Astrocyte (in vitro differentiated cells and primary cell): Measurements from ENCODE around the gene PRKCH. TPM values are rescaled to one million over a fixed set of nuclear protein-coding genes. Genes with fewer than 3 reads are reported as not detected.
A peak's percentile ranks its signal among the peaks of the same experiment; 100 is the strongest.

ENCODE experiments used
- DNase-seq: peaks from one replicate; pipeline ENCODE4 v3.0.0-alpha.2; 2010; ENCODE audit warnings: low read depth
- FAIRE-seq: peaks from 2 replicates; lab custom pipeline; 2011; peaks lifted over from hg19 to GRCh38; lab: Jason Lieb, UNC
- H2AFZ ChIP-seq: 2 replicates; pipeline ENCODE4 v1.6.0; 2012; ENCODE audit warnings: low read depth, low read length, inconsistent platforms
- H3K27ac ChIP-seq: 2 replicates; pipeline ENCODE4 v1.5.1; 2011; ENCODE audit warnings: low read depth, low read length, inconsistent platforms
- H3K27me3 ChIP-seq: 2 replicates; pipeline ENCODE4 v1.6.0; 2011; ENCODE audit warnings: low read length, inconsistent platforms; ENCODE audit not compliant: insufficient read depth
- H3K36me3 ChIP-seq: 2 replicates; pipeline ENCODE4 v1.5.1; 2011; ENCODE audit warnings: low read length, inconsistent platforms; ENCODE audit not compliant: insufficient read depth
- H3K4me1 ChIP-seq: 2 replicates; pipeline ENCODE4 v1.5.1; 2011; ENCODE audit warnings: low read length, inconsistent platforms; ENCODE audit not compliant: insufficient read depth
- H3K4me2 ChIP-seq: 2 replicates; pipeline ENCODE4 v1.6.0; 2012; ENCODE audit warnings: low read length, inconsistent platforms
- H3K4me3 ChIP-seq: 2 replicates; pipeline ENCODE4 v1.5.1; 2011; ENCODE audit warnings: low read depth, mild to moderate bottlenecking, low read length, inconsistent platforms; ENCODE audit not compliant: insufficient read depth
- H3K79me2 ChIP-seq: 2 replicates; pipeline ENCODE4 v1.6.0; 2012; ENCODE audit warnings: mild to moderate bottlenecking, low read length, inconsistent platforms; ENCODE audit not compliant: insufficient read depth
- H3K9ac ChIP-seq: 2 replicates; pipeline ENCODE4 v1.6.0; 2012; ENCODE audit warnings: mild to moderate bottlenecking, low read length, inconsistent platforms
- H3K9me3 ChIP-seq: 2 replicates; pipeline ENCODE4 v1.5.1; 2012; ENCODE audit warnings: low read depth, mild to moderate bottlenecking, low read length, inconsistent platforms; ENCODE audit not compliant: insufficient read depth
- H4K20me1 ChIP-seq: 2 replicates; pipeline ENCODE4 v1.6.0; 2012; ENCODE audit warnings: low read length, inconsistent platforms; ENCODE audit not compliant: insufficient read depth
- H3K27ac Mint-ChIP-seq: one replicate; pipeline ENCODE4 v1.8.0; 2021; ENCODE audit warnings: mild to moderate bottlenecking, mixed read lengths; ENCODE audit not compliant: unreplicated experiment
- H3K27me3 Mint-ChIP-seq: one replicate; pipeline ENCODE4 v1.8.0; 2021; ENCODE audit warnings: low read depth, mixed read lengths; ENCODE audit not compliant: unreplicated experiment
- H3K36me3 Mint-ChIP-seq: one replicate; pipeline ENCODE4 v1.8.0; 2021; ENCODE audit warnings: low read depth, mixed read lengths; ENCODE audit not compliant: unreplicated experiment
- H3K4me1 Mint-ChIP-seq: one replicate; pipeline ENCODE4 v1.8.0; 2021; ENCODE audit warnings: low read depth, mixed read lengths; ENCODE audit not compliant: unreplicated experiment
- H3K4me3 Mint-ChIP-seq: one replicate; pipeline ENCODE4 v1.8.0; 2021; ENCODE audit warnings: mild to moderate bottlenecking, moderate library complexity, mixed read lengths; ENCODE audit not compliant: unreplicated experiment
- H3K9me3 Mint-ChIP-seq: one replicate; pipeline ENCODE4 v1.8.0; 2021; ENCODE audit warnings: mild to moderate bottlenecking, mixed read lengths; ENCODE audit not compliant: unreplicated experiment
- EZH2 ChIP-seq: IDR thresholded peaks from 2 replicates; pipeline ENCODE4 v1.6.1; 2012; ENCODE audit warnings: mild to moderate bottlenecking, low read length, inconsistent platforms; ENCODE audit not compliant: insufficient read depth
- total RNA-seq: library from RNA; stranded (reverse); gene quantifications from 2 replicates; pipeline ENCODE4 v1.2.1, GENCODE V29; 2021
- TF ChIP-seq, protein P1 (sequence below): IDR thresholded peaks from 2 replicates; pipeline ENCODE4 v1.5.1; 2011; ENCODE audit warnings: low read depth, mild to moderate bottlenecking, inconsistent platforms, low read length, moderate library complexity; ENCODE audit not compliant: insufficient read depth

PRKCH gene
- total RNA-seq, 1 donor from 2014 or later: 6.0 TPM

DNA sequence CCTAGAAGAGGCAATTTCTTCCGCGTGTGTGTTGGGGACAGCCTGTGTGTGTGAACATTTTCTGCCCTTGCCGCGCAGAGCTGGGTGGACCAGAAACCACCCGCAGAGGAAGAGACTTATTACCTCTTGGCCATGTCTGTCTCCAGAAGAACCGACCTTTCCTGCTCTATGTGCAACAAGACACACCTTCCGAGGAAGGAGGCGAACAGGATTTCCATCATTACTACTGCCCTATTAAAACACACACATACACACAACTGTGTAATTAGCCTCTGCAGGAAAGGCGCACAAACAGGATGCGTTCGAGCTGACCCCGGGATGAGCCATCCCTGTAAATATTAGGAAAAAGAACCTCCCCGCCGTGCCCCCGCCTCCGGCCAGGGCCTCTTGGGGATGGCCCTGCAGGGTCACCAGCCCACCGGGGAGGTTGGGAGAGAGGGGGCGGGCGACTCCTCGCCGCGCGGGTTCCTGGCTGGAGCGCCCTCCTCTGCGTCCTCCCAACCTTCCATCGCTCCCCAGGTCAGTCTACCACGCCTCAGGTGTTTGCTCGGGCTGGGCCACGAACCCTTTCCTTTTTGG is 484 bp upstream of the PRKCH start:
- Histone ChIP-seq H3K27me3 (peaks cover 37% of the 10 kb centered on the region), H3K4me3 (peak overlapping the region; percentile 55), H2AFZ (peak overlapping the region; percentile 87), H3K4me1 (peaks cover 6% of the 10 kb centered on the region), H3K9me3 (no peaks in the 10 kb centered on the region), H3K79me2 (no peaks in the 10 kb centered on the region), H3K27ac (no peak overlapping the region), H4K20me1 (no peaks in the 10 kb centered on the region), H3K4me2 (peak overlapping the region; percentile 88), H3K9ac (no peak overlapping the region), H3K36me3 (no peaks in the 10 kb centered on the region)
- no peaks in the 10 kb centered on the region for H3K4me1 Mint-ChIP-seq
- no peaks in the 10 kb centered on the region for H3K9me3 Mint-ChIP-seq
- no peak for DNase-seq
- FAIRE-seq: no peak
- TF ChIP-seq EZH2: no peak
- H3K27ac Mint-ChIP-seq: peak overlapping the region; percentile 42
- no peaks in the 10 kb centered on the region for H3K36me3 Mint-ChIP-seq
- H3K27me3 Mint-ChIP-seq: peaks cover 16% of the 10 kb centered on the region
- H3K4me3 Mint-ChIP-seq: peak overlapping the region; percentile 75

DNA sequence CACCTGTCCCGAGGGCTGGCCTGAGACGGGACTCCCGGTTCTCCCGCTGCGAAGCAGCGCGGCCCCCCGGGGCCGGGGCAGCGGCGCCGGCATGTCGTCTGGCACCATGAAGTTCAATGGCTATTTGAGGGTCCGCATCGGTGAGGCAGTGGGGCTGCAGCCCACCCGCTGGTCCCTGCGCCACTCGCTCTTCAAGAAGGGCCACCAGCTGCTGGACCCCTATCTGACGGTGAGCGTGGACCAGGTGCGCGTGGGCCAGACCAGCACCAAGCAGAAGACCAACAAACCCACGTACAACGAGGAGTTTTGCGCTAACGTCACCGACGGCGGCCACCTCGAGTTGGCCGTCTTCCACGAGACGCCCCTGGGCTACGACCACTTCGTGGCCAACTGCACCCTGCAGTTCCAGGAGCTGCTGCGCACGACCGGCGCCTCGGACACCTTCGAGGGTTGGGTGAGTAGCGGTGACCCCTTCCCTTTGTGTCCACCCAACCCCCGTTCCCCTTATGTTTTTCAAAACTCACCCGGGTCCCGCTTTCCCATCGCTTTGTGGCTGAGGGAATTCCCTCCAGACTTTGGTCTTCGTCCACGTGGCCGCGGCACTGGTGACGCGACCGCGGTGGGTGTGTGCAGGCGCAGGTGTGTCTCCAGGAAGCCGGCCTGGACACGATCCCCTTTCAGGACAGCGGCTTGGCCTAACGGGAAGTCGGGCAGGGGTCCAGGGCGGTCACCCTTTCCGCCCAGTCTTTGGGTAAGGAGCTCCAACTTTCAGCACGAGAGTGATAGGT is 826 bp downstream of the PRKCH start:
- peak; percentile 62 for TF ChIP-seq EZH2
- TF ChIP-seq, protein P1, sequence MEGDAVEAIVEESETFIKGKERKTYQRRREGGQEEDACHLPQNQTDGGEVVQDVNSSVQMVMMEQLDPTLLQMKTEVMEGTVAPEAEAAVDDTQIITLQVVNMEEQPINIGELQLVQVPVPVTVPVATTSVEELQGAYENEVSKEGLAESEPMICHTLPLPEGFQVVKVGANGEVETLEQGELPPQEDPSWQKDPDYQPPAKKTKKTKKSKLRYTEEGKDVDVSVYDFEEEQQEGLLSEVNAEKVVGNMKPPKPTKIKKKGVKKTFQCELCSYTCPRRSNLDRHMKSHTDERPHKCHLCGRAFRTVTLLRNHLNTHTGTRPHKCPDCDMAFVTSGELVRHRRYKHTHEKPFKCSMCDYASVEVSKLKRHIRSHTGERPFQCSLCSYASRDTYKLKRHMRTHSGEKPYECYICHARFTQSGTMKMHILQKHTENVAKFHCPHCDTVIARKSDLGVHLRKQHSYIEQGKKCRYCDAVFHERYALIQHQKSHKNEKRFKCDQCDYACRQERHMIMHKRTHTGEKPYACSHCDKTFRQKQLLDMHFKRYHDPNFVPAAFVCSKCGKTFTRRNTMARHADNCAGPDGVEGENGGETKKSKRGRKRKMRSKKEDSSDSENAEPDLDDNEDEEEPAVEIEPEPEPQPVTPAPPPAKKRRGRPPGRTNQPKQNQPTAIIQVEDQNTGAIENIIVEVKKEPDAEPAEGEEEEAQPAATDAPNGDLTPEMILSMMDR: no peak
- Mint-ChIP-seq H3K27ac (no peak overlapping the region), H3K9me3 (no peaks in the 10 kb centered on the region), H3K36me3 (no peaks in the 10 kb centered on the region), H3K4me1 (no peaks in the 10 kb centered on the region), H3K27me3 (peaks cover 16% of the 10 kb centered on the region), H3K4me3 (peak overlapping the region; percentile 77)
- peaks cover 6% of the 10 kb centered on the region for H3K4me1 ChIP-seq
- peak overlapping the region; percentile 87 for H2AFZ ChIP-seq
- peak overlapping the region; percentile 88 for H3K4me2 ChIP-seq
- H3K9me3 ChIP-seq: no peaks in the 10 kb centered on the region
- H3K27me3 ChIP-seq: peaks cover 35% of the 10 kb centered on the region
- no peak for FAIRE-seq
- H3K27ac ChIP-seq: no peak overlapping the region
- no peaks in the 10 kb centered on the region for H3K36me3 ChIP-seq
- no peak for DNase-seq
- no peaks in the 10 kb centered on the region for H4K20me1 ChIP-seq
- peak overlapping the region; percentile 55 for H3K4me3 ChIP-seq
- H3K9ac ChIP-seq: no peak overlapping the region
- no peaks in the 10 kb centered on the region for H3K79me2 ChIP-seq

GRCh38 chr14:61322799-61323290 is 1.5 kb downstream of the PRKCH start:
- no peak overlapping the region for H3K4me3 ChIP-seq
- no peak overlapping the region for H3K27ac Mint-ChIP-seq

More at GRCh38 chr14:61322799-61323290, 1.5 kb downstream of the PRKCH start:
- peak overlapping the region; percentile 77 for H3K4me3 Mint-ChIP-seq
- Histone ChIP-seq H3K9me3 (no peaks in the 10 kb centered on the region), H3K4me2 (peak overlapping the region; percentile 88), H3K4me1 (peaks cover 6% of the 10 kb centered on the region), H3K36me3 (no peaks in the 10 kb centered on the region), H3K27me3 (peaks cover 35% of the 10 kb centered on the region), H3K79me2 (no peaks in the 10 kb centered on the region), H2AFZ (no peak overlapping the region), H4K20me1 (no peaks in the 10 kb centered on the region), H3K27ac (no peak overlapping the region), H3K9ac (no peak overlapping the region)
- DNase-seq (no peak), FAIRE-seq (no peak)
- H3K9me3 Mint-ChIP-seq: no peaks in the 10 kb centered on the region
- H3K4me1 Mint-ChIP-seq: no peaks in the 10 kb centered on the region
- no peaks in the 10 kb centered on the region for H3K36me3 Mint-ChIP-seq
- H3K27me3 Mint-ChIP-seq: peaks cover 16% of the 10 kb centered on the region
- TF ChIP-seq, protein P1: no peak
- no peak for TF ChIP-seq EZH2
